ENCODE data around the gene PRSS1.

DNA sequence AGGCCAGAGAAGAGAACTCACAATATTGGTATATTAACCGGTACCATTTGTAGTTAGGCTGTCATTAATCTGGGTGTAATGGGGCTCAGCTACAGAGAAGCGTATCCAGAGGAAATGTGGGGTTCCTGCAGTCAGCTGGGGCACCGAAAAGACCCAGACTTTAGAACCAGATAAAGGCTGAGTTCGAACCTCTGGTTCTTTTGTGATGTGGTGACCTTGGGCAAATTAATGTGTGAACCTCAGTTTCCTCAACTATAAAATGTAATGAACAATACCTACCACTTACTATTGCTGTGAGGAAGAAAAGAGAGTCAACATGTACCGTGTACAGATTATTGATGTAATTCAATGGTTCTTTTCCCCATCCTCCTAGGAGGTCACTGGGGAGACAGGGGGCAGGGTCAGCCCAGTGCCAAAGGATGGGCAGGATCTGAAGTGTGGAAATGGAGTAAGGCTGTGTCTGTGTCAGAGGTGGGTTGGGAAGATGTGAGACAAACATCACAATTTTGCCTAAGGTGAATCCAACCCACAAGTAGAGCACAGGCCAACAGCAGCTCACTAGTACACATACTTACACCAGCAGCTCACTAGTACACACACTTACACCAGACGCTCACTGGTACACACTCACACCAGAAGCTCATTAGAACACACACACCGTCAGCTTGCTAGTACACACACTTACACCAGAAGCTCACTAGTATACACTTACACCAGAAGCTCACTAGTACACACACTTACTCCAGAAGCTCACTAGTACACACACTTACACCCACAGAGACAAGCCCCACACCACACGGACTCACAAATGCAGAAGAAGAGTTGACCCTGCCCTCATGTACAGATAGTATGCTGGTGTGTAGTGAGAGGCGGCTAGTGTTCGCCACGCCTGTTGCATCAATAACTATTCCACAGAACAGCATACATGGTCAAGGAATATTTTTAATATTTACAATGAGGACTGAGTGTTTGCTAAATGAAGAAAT, 49.5 kb downstream of the PRSS1 start:
- TF ChIP-seq POLR2A (IDR thresholded peaks at IDR 0.05; ENCODE audit: low read length) (no peak), GATA1 (IDR thresholded peaks at IDR 0.05; ENCODE audit: low read depth, low read length) (no peak)

Measured in erythroblast (primary cell).